K562 (cell line): ENCODE data around the gene SH3TC1.

Experiments used
- CXXC5 ChIP-seq: fragments of 250-450 bp; sonication (Bioruptor Pico); IDR thresholded peaks from 2 replicates; pipeline ENCODE4 v1.8.0; 2022; ENCODE audit warnings: inconsistent platforms, mild to moderate bottlenecking, moderate library complexity
- FOXK2 ChIP-seq, 2 experiments: fragments of 450-650 bp; IDR thresholded peaks in 1 of 2; conservative IDR thresholded peaks in 1 of 2; 2 replicates each; pipeline ENCODE4 v1.6.1; 2016; ENCODE audit warnings: low read depth in 2 of 2, mild to moderate bottlenecking in 1 of 2
- KLF16 ChIP-seq: IDR thresholded peaks from 2 replicates; pipeline ENCODE4 v1.6.1; 2016; ENCODE audit warnings: antibody characterized with exemption
- RUNX1 ChIP-seq: sonication (generic); IDR thresholded peaks from 2 replicates; pipeline ENCODE4 v1.6.1; 2016; ENCODE audit warnings: antibody characterized with exemption, low read depth
- SP1 ChIP-seq: sonication (generic); formaldehyde crosslinking; IDR thresholded peaks from 2 replicates; pipeline ENCODE4 v1.8.1; 2022; ENCODE audit warnings: mild to moderate bottlenecking, missing genetic modification reagents
- WHSC1 ChIP-seq: IDR thresholded peaks from one replicate; pipeline ENCODE4 v1.6.1; 2012; ENCODE audit warnings: low read length, control low read depth, inconsistent platforms
- ZNF143 ChIP-seq: sonication (generic); formaldehyde crosslinking; IDR thresholded peaks from 2 replicates; pipeline ENCODE4 v1.9.0; 2022; ENCODE audit warnings: mild to moderate bottlenecking, missing genetic modification reagents
- ZNF263 ChIP-seq: sonication (generic); formaldehyde crosslinking; IDR thresholded peaks from 2 replicates; pipeline ENCODE4 v1.8.0; 2022; ENCODE audit warnings: mild to moderate bottlenecking, missing genetic modification reagents, borderline replicate concordance
- TF ChIP-seq, protein P1 (sequence below): sonication (generic); formaldehyde crosslinking; IDR thresholded peaks from 2 replicates; pipeline ENCODE4 v1.8.0; 2022; ENCODE audit warnings: mild to moderate bottlenecking, missing genetic modification reagents
- TF ChIP-seq, protein P2 (sequence below): sonication (generic); formaldehyde crosslinking; IDR thresholded peaks from 2 replicates; pipeline ENCODE4 v1.8.0; 2022; ENCODE audit warnings: missing genetic modification reagents, mild to moderate bottlenecking, moderate library complexity, borderline replicate concordance

DNA sequence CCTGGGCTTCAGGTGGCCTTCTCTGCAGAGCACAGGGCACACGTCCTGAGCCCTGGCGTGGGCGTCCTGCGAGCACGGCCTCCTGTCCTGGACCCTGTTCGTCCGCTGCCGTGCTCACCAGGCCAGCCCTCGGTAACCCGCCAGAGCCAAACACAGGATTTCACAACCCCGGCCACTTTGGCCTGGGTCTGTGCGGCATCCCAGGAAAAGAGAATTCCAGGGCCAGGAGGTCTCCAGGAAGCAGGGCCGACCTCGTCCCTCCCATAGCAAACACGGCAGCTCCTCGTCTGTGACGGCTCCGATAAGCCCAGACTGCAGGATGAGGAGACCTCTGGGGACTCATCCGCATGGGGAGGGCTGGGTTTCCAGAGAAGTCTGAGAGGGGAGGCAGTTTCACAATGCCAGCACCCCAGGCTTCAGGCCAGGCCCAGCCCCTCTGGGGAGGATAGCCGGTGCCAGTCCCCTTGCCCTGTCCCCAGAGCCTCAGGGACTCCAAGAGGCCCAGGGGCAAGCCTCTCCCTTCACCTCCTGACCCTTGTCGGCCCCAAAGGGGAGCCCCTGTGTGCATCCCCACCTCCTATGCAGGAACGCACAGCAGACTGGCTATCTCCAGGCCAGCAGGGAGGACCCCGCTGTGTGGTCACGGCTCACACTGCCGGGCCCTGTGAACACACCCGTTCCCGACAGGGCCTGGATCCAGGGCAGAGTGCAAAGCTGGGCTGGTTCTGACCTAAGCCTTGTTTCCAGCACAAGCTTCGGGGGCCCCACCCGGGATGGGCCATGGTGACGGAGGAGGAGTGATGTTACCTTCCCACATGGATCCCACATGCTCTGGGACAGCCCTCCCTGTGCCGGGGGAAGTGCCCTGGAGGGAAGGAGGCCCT is 48.2 kb downstream of the SH3TC1 start:
- TF ChIP-seq WHSC1 (no peak), KLF16 (no peak), RUNX1 (no peak), CXXC5 (CRISPR knock-in tag) (no peak), SP1 (no peak), ZNF263 (CRISPR knock-in tag) (no peak), ZNF143 (CRISPR knock-in tag) (no peak), FOXK2 (conservative IDR thresholded peaks at IDR 0.05 in 1 of 2, IDR thresholded peaks at IDR 0.05 in 1 of 2; ENCODE audit: low read depth in 2 of 2) (no peak)
- TF ChIP-seq, protein P1, sequence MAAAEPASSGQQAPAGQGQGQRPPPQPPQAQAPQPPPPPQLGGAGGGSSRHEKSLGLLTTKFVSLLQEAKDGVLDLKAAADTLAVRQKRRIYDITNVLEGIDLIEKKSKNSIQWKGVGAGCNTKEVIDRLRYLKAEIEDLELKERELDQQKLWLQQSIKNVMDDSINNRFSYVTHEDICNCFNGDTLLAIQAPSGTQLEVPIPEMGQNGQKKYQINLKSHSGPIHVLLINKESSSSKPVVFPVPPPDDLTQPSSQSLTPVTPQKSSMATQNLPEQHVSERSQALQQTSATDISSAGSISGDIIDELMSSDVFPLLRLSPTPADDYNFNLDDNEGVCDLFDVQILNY = no peak
- TF ChIP-seq, protein P2, sequence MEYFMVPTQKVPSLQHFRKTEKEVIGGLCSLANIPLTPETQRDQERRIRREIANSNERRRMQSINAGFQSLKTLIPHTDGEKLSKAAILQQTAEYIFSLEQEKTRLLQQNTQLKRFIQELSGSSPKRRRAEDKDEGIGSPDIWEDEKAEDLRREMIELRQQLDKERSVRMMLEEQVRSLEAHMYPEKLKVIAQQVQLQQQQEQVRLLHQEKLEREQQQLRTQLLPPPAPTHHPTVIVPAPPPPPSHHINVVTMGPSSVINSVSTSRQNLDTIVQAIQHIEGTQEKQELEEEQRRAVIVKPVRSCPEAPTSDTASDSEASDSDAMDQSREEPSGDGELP = no peak
